ENCODE results near the gene KANSL2. TPM values are rescaled to one million over a fixed set of nuclear protein-coding genes. Genes with fewer than 3 reads are reported as not detected.
"Not testable (repeated sequence)": the region's sequence is repeated elsewhere in the genome, so short reads cannot be mapped to it uniquely, and the experiment has no call there.

KANSL2 gene
- total and polyA plus RNA-seq, 2 donors (not counting 3 experiments of a cell fraction or from before 2014, with no cell fraction given), result 30.5 to 35.8 TPM

DNA sequence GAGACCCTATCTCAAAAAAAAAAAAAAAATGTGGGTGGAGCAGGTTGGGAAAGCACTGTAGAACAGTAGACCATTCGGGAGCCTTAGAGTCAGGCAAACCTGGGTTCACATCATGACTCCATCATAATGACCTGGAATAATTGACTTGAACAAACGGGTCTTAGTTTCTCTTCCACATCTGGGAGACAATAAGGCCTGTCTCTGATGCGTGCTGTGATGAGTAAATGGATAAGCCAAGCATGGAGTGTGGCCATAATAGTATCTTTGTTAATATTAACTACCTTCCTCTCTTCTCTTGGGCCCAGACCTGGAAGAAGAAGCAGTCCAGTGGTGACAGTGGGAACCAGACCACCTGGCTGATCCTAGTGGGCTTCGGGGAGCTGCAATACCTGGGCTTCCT, 54.5 kb downstream of the KANSL2 start:
- no TSS peak for BruUV-seq (replicated peaks)
- H3K4me3 ChIP-seq (replicated peaks in 1 of 3; ENCODE audit: insufficient read depth in 1 of 3, low read depth in 1 of 3, low read length in 3 of 3), result no peak overlapping the region
- dilution Hi-C loops (cut with MboI; ENCODE audit: extremely low pct_ligation_motif_present, low sequenced_read_pairs) (no loop called here), intact Hi-C loops (cut with micrococcal nuclease) (no loop called here)
- H4K20me1 ChIP-seq (replicated peaks; ENCODE audit: control insufficient read depth, extremely low read depth, insufficient read depth, low read length), result no peaks in the 10 kb centered on the region
- no peak for FAIRE-seq
- H3K36me3 ChIP-seq (ENCODE audit: control insufficient read depth in 2 of 2, extremely low read depth in 1 of 2, insufficient read depth in 2 of 2, low read length in 2 of 2), result no peaks in the 10 kb centered on the region
- no peaks in the 10 kb centered on the region for H3K9me3 ChIP-seq (replicated peaks; ENCODE audit: control insufficient read depth, insufficient read depth, low read length)
- H2AFZ ChIP-seq (ENCODE audit: low read depth, low read length), result no peak overlapping the region
- peaks cover 17 to 18% of the 10 kb centered on the region in 2 experiments for H3K27me3 ChIP-seq (ENCODE audit: control insufficient read depth in 2 of 2, insufficient read depth in 2 of 2, low read length in 2 of 2)
- ChIA-PET CTCF (interaction anchor here (1.6 kb wide), 1 partner anchor 9 kb away, joined by 5 read pairs; no protein-coding TSS in a partner anchor), POLR2A (no interaction called here)
- H3K4me1 ChIP-seq (ENCODE audit: control insufficient read depth, extremely low read depth, insufficient read depth, low read length), result no peaks in the 10 kb centered on the region
- no peaks in the 10 kb centered on the region for H3K9me1 ChIP-seq (replicated peaks; ENCODE audit: control insufficient read depth, extremely low read depth, insufficient read depth, low read length)
- TF ChIP-seq, protein P1, sequence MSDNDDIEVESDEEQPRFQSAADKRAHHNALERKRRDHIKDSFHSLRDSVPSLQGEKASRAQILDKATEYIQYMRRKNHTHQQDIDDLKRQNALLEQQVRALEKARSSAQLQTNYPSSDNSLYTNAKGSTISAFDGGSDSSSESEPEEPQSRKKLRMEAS (IDR thresholded peaks at IDR 0.05; ENCODE audit: insufficient read depth, insufficient read length), result no peak
- no peak for TF ChIP-seq EZH2 (IDR thresholded peaks at IDR 0.05; ENCODE audit: borderline replicate concordance, low read depth, low read length, severe bottlenecking)
- TF ChIP-seq POLR2AphosphoS5 (IDR thresholded peaks at IDR 0.05; ENCODE audit: insufficient read depth, low read depth, low read length), result no peak
- TF ChIP-seq, protein P2, sequence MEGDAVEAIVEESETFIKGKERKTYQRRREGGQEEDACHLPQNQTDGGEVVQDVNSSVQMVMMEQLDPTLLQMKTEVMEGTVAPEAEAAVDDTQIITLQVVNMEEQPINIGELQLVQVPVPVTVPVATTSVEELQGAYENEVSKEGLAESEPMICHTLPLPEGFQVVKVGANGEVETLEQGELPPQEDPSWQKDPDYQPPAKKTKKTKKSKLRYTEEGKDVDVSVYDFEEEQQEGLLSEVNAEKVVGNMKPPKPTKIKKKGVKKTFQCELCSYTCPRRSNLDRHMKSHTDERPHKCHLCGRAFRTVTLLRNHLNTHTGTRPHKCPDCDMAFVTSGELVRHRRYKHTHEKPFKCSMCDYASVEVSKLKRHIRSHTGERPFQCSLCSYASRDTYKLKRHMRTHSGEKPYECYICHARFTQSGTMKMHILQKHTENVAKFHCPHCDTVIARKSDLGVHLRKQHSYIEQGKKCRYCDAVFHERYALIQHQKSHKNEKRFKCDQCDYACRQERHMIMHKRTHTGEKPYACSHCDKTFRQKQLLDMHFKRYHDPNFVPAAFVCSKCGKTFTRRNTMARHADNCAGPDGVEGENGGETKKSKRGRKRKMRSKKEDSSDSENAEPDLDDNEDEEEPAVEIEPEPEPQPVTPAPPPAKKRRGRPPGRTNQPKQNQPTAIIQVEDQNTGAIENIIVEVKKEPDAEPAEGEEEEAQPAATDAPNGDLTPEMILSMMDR (IDR thresholded peaks at IDR 0.05; ENCODE audit: extremely low read depth in 1 of 2, insufficient read depth in 1 of 2, low read depth in 1 of 2, low read length in 2 of 2), result no peak
- H3K79me2 ChIP-seq (ENCODE audit: control insufficient read depth, insufficient read depth, low read length), result no peaks in the 10 kb centered on the region
- no peak overlapping the region for H3K27ac ChIP-seq (ENCODE audit: insufficient read depth, low read depth, low read length)
- no peak for DNase-seq (ENCODE audit: low read depth, low spot score)
- no peak overlapping the region for H3K4me2 ChIP-seq (ENCODE audit: insufficient read depth, low read length)
- no peak overlapping the region for H3K9ac ChIP-seq (replicated peaks; ENCODE audit: extremely low read depth, insufficient read depth, low read length)

DNA sequence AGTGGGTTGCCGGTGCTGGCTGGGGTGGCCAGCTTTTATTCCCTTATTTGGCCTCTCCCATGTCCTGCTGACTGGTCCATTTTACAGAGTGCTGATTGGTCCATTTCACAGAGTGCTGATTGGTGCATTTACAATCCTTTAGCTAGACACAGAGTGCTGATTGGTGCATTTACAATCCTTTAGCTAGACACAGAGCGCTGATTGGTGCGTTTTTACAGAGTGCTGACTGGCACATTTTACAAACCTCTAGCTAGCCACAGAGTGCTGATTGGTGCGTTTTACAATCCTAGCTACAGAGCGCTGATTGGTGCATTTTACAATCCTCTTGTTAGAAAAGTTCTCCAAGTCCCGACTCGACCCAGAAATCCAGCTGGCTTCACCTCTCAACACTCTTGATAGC, 59.0 kb downstream of the KANSL2 start:
- H3K9me1 ChIP-seq (replicated peaks; ENCODE audit: control insufficient read depth, extremely low read depth, insufficient read depth, low read length); H3K27me3 ChIP-seq (ENCODE audit: control insufficient read depth in 2 of 2, insufficient read depth in 2 of 2, low read length in 2 of 2); dilution Hi-C loops (cut with MboI; ENCODE audit: extremely low pct_ligation_motif_present, low sequenced_read_pairs); H4K20me1 ChIP-seq (replicated peaks; ENCODE audit: control insufficient read depth, extremely low read depth, insufficient read depth, low read length); FAIRE-seq; H3K4me1 ChIP-seq (ENCODE audit: control insufficient read depth, extremely low read depth, insufficient read depth, low read length); intact Hi-C loops (cut with micrococcal nuclease); H3K79me2 ChIP-seq (ENCODE audit: control insufficient read depth, insufficient read depth, low read length); BruUV-seq (replicated peaks); H3K4me2 ChIP-seq (ENCODE audit: insufficient read depth, low read length); POLR2A ChIA-PET; H3K4me3 ChIP-seq (replicated peaks in 1 of 3; ENCODE audit: insufficient read depth in 1 of 3, low read depth in 1 of 3, low read length in 3 of 3); H3K9me3 ChIP-seq (replicated peaks; ENCODE audit: control insufficient read depth, insufficient read depth, low read length); H3K27ac ChIP-seq (ENCODE audit: insufficient read depth, low read depth, low read length); DNase-seq (ENCODE audit: low read depth, low spot score); H3K9ac ChIP-seq (replicated peaks; ENCODE audit: extremely low read depth, insufficient read depth, low read length); H2AFZ ChIP-seq (ENCODE audit: low read depth, low read length); H3K36me3 ChIP-seq (ENCODE audit: control insufficient read depth in 2 of 2, extremely low read depth in 1 of 2, insufficient read depth in 2 of 2, low read length in 2 of 2): not testable (repeated sequence)
- CTCF ChIA-PET, result interaction anchor here (0.7 to 1.2 kb wide), 2 partner anchors 10 to 426 kb away, joined by 3 to 4 read pairs; no protein-coding TSS in a partner anchor
